Activated naive CD4-positive, alpha-beta T cell treated with anti-CD3 and anti-CD28 coated beads, Interleukin-2, amount 50 U/mL, for 24 hours (primary cell): ENCODE results near the gene DCAKD.

ENCODE experiments used
- H3K27ac Mint-ChIP-seq: one replicate; pipeline ENCODE4 v1.8.0; 2021; ENCODE audit warnings: mild to moderate bottlenecking, mixed read lengths
- H3K27me3 Mint-ChIP-seq: one replicate; pipeline ENCODE4 v1.8.0; 2021; ENCODE audit warnings: mixed read lengths
- H3K36me3 Mint-ChIP-seq: one replicate; pipeline ENCODE4 v1.8.0; 2021; ENCODE audit warnings: mixed read lengths
- H3K4me1 Mint-ChIP-seq: one replicate; pipeline ENCODE4 v1.8.0; 2021; ENCODE audit warnings: mixed read lengths
- H3K4me3 Mint-ChIP-seq: one replicate; pipeline ENCODE4 v1.8.0; 2021; ENCODE audit warnings: mild to moderate bottlenecking, mixed read lengths
- H3K9me3 Mint-ChIP-seq: one replicate; pipeline ENCODE4 v1.8.0; 2021; ENCODE audit warnings: mixed read lengths

DCAKD gene

GRCh38 chr17:45046537-45047125, 4.8 kb downstream of the DCAKD start:
- H3K27ac Mint-ChIP-seq: peak overlapping the region; percentile 70
- H3K9me3 Mint-ChIP-seq: no peaks in the 10 kb centered on the region
- H3K4me3 Mint-ChIP-seq: no peak overlapping the region
- H3K4me1 Mint-ChIP-seq: peaks cover 54% of the 10 kb centered on the region
- no peaks in the 10 kb centered on the region for H3K36me3 Mint-ChIP-seq
- no peaks in the 10 kb centered on the region for H3K27me3 Mint-ChIP-seq

GRCh38 chr17:45043813-45044540, 7.5 kb downstream of the DCAKD start:
- no peak overlapping the region for H3K27ac Mint-ChIP-seq
- H3K9me3 Mint-ChIP-seq: no peaks in the 10 kb centered on the region
- H3K4me3 Mint-ChIP-seq: no peak overlapping the region
- no peaks in the 10 kb centered on the region for H3K27me3 Mint-ChIP-seq
- H3K36me3 Mint-ChIP-seq: no peaks in the 10 kb centered on the region
- H3K4me1 Mint-ChIP-seq: peaks cover 44% of the 10 kb centered on the region

- Mint-ChIP-seq H3K9me3 (no peaks in the 10 kb centered on the region), H3K27ac (peak overlapping the region; percentile 30), H3K27me3 (no peaks in the 10 kb centered on the region), H3K4me3 (no peak overlapping the region), H3K4me1 (peaks cover 41% of the 10 kb centered on the region), H3K36me3 (no peaks in the 10 kb centered on the region)
Measured at GRCh38 chr17:45042346-45043120, 8.9 kb downstream of the DCAKD start.

GRCh38 chr17:45040459-45040858, 11.0 kb downstream of the DCAKD start:
- peaks cover 30% of the 10 kb centered on the region for H3K4me1 Mint-ChIP-seq
- H3K4me3 Mint-ChIP-seq: no peak overlapping the region
- no peaks in the 10 kb centered on the region for H3K36me3 Mint-ChIP-seq
- H3K9me3 Mint-ChIP-seq: no peaks in the 10 kb centered on the region
- H3K27ac Mint-ChIP-seq: no peak overlapping the region
- H3K27me3 Mint-ChIP-seq: no peaks in the 10 kb centered on the region

GRCh38 chr17:45038728-45039634, 12.5 kb downstream of the DCAKD start:
- H3K36me3 Mint-ChIP-seq: peaks cover 2% of the 10 kb centered on the region
- no peak overlapping the region for H3K4me3 Mint-ChIP-seq
- H3K4me1 Mint-ChIP-seq: peaks cover 30% of the 10 kb centered on the region
- H3K9me3 Mint-ChIP-seq: no peaks in the 10 kb centered on the region
- H3K27ac Mint-ChIP-seq: peak overlapping the region; percentile 91
- no peaks in the 10 kb centered on the region for H3K27me3 Mint-ChIP-seq

- Mint-ChIP-seq H3K36me3 (peaks cover 3% of the 10 kb centered on the region), H3K4me1 (peaks cover 9% of the 10 kb centered on the region), H3K27ac (no peak overlapping the region), H3K27me3 (no peaks in the 10 kb centered on the region), H3K4me3 (no peak overlapping the region), H3K9me3 (no peaks in the 10 kb centered on the region)
Measured at GRCh38 chr17:45036691-45037090, 14.7 kb downstream of the DCAKD start.

GRCh38 chr17:45035848-45036247, 15.6 kb downstream of the DCAKD start:
- Mint-ChIP-seq H3K27me3 (no peaks in the 10 kb centered on the region), H3K36me3 (peaks cover 3% of the 10 kb centered on the region), H3K27ac (no peak overlapping the region), H3K4me3 (no peak overlapping the region), H3K9me3 (no peaks in the 10 kb centered on the region), H3K4me1 (peaks cover 9% of the 10 kb centered on the region)

GRCh38 chr17:45034599-45034998, 16.8 kb downstream of the DCAKD start:
- Mint-ChIP-seq H3K27me3 (no peaks in the 10 kb centered on the region), H3K4me1 (peaks cover 9% of the 10 kb centered on the region), H3K9me3 (no peaks in the 10 kb centered on the region), H3K36me3 (peaks cover 6% of the 10 kb centered on the region), H3K4me3 (no peak overlapping the region), H3K27ac (no peak overlapping the region)

- H3K9me3 Mint-ChIP-seq: no peaks in the 10 kb centered on the region
- no peaks in the 10 kb centered on the region for H3K27me3 Mint-ChIP-seq
- H3K27ac Mint-ChIP-seq: no peak overlapping the region
- peaks cover 3% of the 10 kb centered on the region for H3K4me1 Mint-ChIP-seq
- peaks cover 6% of the 10 kb centered on the region for H3K36me3 Mint-ChIP-seq
- H3K4me3 Mint-ChIP-seq: no peak overlapping the region
Measured at GRCh38 chr17:45032174-45032541, 19.3 kb downstream of the DCAKD start.

- Mint-ChIP-seq H3K4me3 (no peak overlapping the region), H3K27ac (no peak overlapping the region), H3K27me3 (no peaks in the 10 kb centered on the region), H3K4me1 (peaks cover 3% of the 10 kb centered on the region), H3K9me3 (no peaks in the 10 kb centered on the region), H3K36me3 (peaks cover 6% of the 10 kb centered on the region)
Measured at GRCh38 chr17:45031231-45032173, 19.9 kb downstream of the DCAKD start.

GRCh38 chr17:45030733-45031132, 20.7 kb downstream of the DCAKD start:
- H3K27me3 Mint-ChIP-seq: no peaks in the 10 kb centered on the region
- peaks cover 3% of the 10 kb centered on the region for H3K4me1 Mint-ChIP-seq
- H3K9me3 Mint-ChIP-seq: no peaks in the 10 kb centered on the region
- H3K36me3 Mint-ChIP-seq: peaks cover 6% of the 10 kb centered on the region
- no peak overlapping the region for H3K4me3 Mint-ChIP-seq
- no peak overlapping the region for H3K27ac Mint-ChIP-seq

GRCh38 chr17:45029758-45030423, 21.5 kb downstream of the DCAKD start:
- no peaks in the 10 kb centered on the region for H3K9me3 Mint-ChIP-seq
- peaks cover 3% of the 10 kb centered on the region for H3K4me1 Mint-ChIP-seq
- H3K36me3 Mint-ChIP-seq: peaks cover 6% of the 10 kb centered on the region
- no peak overlapping the region for H3K27ac Mint-ChIP-seq
- no peak overlapping the region for H3K4me3 Mint-ChIP-seq
- H3K27me3 Mint-ChIP-seq: no peaks in the 10 kb centered on the region

GRCh38 chr17:45029096-45029495, 22.3 kb downstream of the DCAKD start:
- H3K27ac Mint-ChIP-seq: no peak overlapping the region
- no peaks in the 10 kb centered on the region for H3K27me3 Mint-ChIP-seq
- H3K4me3 Mint-ChIP-seq: no peak overlapping the region
- no peaks in the 10 kb centered on the region for H3K9me3 Mint-ChIP-seq
- H3K4me1 Mint-ChIP-seq: peaks cover under 1% of the 10 kb centered on the region
- H3K36me3 Mint-ChIP-seq: peaks cover 5% of the 10 kb centered on the region
